A673 (cell line): ENCODE measurements around the gene CPEB2. TPM values are rescaled to one million over a fixed set of nuclear protein-coding genes. Genes with fewer than 3 reads are reported as not detected.

Source experiments
- BruUV-seq: library from RNA; stranded (reverse); fragments of 400-500 nt; replicated peaks from 2 replicates; lab custom pipeline; 2021; lab: Mats Ljungman, UMichigan
- CTCF ChIA-PET: fragments of 300-600 bp; sonication (Branson Sonifier 250); formaldehyde crosslinking; loops from one replicate; lab custom pipeline; 2022; ENCODE audit warnings: antibody characterized with exemption; lab: Charles Lee
- POLR2A ChIA-PET: fragments of 300-600 bp; sonication (Branson Sonifier 250); formaldehyde crosslinking; loops from one replicate; lab custom pipeline; 2022; ENCODE audit warnings: antibody characterized with exemption; ENCODE audit not compliant: low non-redundant PET; lab: Charles Lee
- DNase-seq: peaks from one replicate; pipeline ENCODE4 v3.0.0-alpha.2; 2015; ENCODE audit warnings: low spot score
- H3K27ac ChIP-seq: fragments of 200-600 bp; sonication (generic); 2 replicates; pipeline ENCODE4 v1.5.1; 2016; ENCODE audit warnings: mixed run types, low read depth, mild to moderate bottlenecking, mixed read lengths, antibody characterized with exemption, low read length; ENCODE audit not compliant: poor library complexity, severe bottlenecking
- H3K27me3 ChIP-seq: fragments of 200-600 bp; sonication (generic); replicated peaks from 2 replicates; pipeline ENCODE4 v1.6.1; 2017; ENCODE audit warnings: mixed run types, low read depth, mild to moderate bottlenecking, mixed read lengths, antibody characterized with exemption, low read length; ENCODE audit not compliant: insufficient read depth, poor library complexity
- H3K36me3 ChIP-seq: fragments of 200-600 bp; sonication (generic); 2 replicates; pipeline ENCODE4 v1.6.1; 2016; ENCODE audit warnings: mixed run types, mild to moderate bottlenecking, mixed read lengths, antibody characterized with exemption, low read length; ENCODE audit not compliant: insufficient read depth, poor library complexity, severe bottlenecking
- H3K4me1 ChIP-seq: fragments of 200-600 bp; sonication (generic); 2 replicates; pipeline ENCODE4 v1.6.1; 2017; ENCODE audit warnings: mixed run types, mild to moderate bottlenecking, mixed read lengths, antibody characterized with exemption, low read length; ENCODE audit not compliant: insufficient read depth, poor library complexity, severe bottlenecking
- H3K4me3 ChIP-seq: fragments of 200-600 bp; sonication (generic); 2 replicates; pipeline ENCODE4 v1.5.1; 2016; ENCODE audit warnings: low read depth, mixed run types, mild to moderate bottlenecking, mixed read lengths, low read length; ENCODE audit not compliant: poor library complexity, severe bottlenecking
- H3K9me3 ChIP-seq: fragments of 200-600 bp; sonication (generic); 2 replicates; pipeline ENCODE4 v1.6.1; 2016; ENCODE audit warnings: mixed run types, low read depth, mild to moderate bottlenecking, mixed read lengths, antibody characterized with exemption, low read length; ENCODE audit not compliant: poor library complexity, severe bottlenecking
- EZH2 ChIP-seq: fragments of 200-600 bp; sonication (generic); IDR thresholded peaks from 2 replicates; pipeline ENCODE4 v1.6.1; 2017; ENCODE audit warnings: borderline replicate concordance, low read depth, mild to moderate bottlenecking, mixed read lengths, antibody characterized with exemption, low read length; ENCODE audit not compliant: poor library complexity, severe bottlenecking
- intact Hi-C: fragments of 100-400 bp; cut with micrococcal nuclease; formaldehyde crosslinking; loops from one replicate; pipeline ENCODE4 v1.10.0; 2022; ENCODE audit not compliant: unreplicated experiment
- total RNA-seq: library from RNA; stranded (reverse); gene quantifications from 2 replicates; pipeline ENCODE4 v1.2.3, GENCODE V29; 2021
- TF ChIP-seq, protein P1 (sequence below): fragments of 300-800, 200-600 bp; sonication (generic); conservative IDR thresholded peaks from 2 replicates; pipeline ENCODE4 v1.5.1; 2017; ENCODE audit warnings: low read depth, mild to moderate bottlenecking, antibody characterized with exemption, low read length, moderate library complexity, mixed read lengths

Gene CPEB2
- total RNA-seq, 1 experiment from 2014 or later = 75.5 TPM

GRCh38 chr4:14987054-14987453 lies 15.2 kb upstream of the CPEB2 start:
- H3K27me3 ChIP-seq = no peaks in the 10 kb centered on the region
- H3K36me3 ChIP-seq = no peaks in the 10 kb centered on the region
- no peaks in the 10 kb centered on the region for H3K4me1 ChIP-seq
- no peak overlapping the region for H3K4me3 ChIP-seq
- H3K9me3 ChIP-seq = no peaks in the 10 kb centered on the region
- BruUV-seq = no TSS peak
- intact Hi-C loops = no loop called here
- DNase-seq = no peak
- TF ChIP-seq EZH2 = no peak
- TF ChIP-seq, protein P1, sequence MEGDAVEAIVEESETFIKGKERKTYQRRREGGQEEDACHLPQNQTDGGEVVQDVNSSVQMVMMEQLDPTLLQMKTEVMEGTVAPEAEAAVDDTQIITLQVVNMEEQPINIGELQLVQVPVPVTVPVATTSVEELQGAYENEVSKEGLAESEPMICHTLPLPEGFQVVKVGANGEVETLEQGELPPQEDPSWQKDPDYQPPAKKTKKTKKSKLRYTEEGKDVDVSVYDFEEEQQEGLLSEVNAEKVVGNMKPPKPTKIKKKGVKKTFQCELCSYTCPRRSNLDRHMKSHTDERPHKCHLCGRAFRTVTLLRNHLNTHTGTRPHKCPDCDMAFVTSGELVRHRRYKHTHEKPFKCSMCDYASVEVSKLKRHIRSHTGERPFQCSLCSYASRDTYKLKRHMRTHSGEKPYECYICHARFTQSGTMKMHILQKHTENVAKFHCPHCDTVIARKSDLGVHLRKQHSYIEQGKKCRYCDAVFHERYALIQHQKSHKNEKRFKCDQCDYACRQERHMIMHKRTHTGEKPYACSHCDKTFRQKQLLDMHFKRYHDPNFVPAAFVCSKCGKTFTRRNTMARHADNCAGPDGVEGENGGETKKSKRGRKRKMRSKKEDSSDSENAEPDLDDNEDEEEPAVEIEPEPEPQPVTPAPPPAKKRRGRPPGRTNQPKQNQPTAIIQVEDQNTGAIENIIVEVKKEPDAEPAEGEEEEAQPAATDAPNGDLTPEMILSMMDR = no peak
- no peak overlapping the region for H3K27ac ChIP-seq
- ChIA-PET CTCF (no interaction called here), POLR2A (no interaction called here)

- no peaks in the 10 kb centered on the region for H3K9me3 ChIP-seq
- no peaks in the 10 kb centered on the region for H3K36me3 ChIP-seq
- no peak for TF ChIP-seq EZH2
- TF ChIP-seq, protein P1 = no peak
- H3K4me3 ChIP-seq = no peak overlapping the region
- no peaks in the 10 kb centered on the region for H3K27me3 ChIP-seq
- ChIA-PET POLR2A (interaction anchor here (0.6 kb wide), 1 partner anchor 321 kb away, joined by 6 read pairs; no protein-coding TSS in a partner anchor), CTCF (no interaction called here)
- no TSS peak for BruUV-seq
- DNase-seq = no peak
- H3K27ac ChIP-seq = no peak overlapping the region
- no peaks in the 10 kb centered on the region for H3K4me1 ChIP-seq
- intact Hi-C loops = no loop called here
Measured at GRCh38 chr4:14990484-14990883, 11.8 kb upstream of the CPEB2 start.

DNA sequence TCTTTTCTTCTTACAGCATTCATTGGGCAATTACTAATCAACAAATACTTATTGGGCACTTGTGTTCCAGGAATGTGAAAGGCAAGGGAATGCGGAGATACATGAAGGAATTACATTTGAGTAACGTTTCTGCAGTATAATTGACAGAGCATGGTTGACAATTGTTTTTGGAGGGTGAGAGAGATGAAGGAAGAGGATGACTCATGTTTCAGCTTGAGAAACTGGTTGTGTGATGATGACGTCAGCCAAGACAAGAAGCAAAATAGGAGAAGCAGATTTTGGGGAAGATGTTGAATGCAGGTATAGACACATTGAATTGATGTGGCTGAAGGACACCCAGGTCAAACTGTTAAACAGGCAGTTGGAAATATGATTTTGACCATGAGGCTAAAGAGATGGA lies 8.0 kb upstream of the CPEB2 start:
- Histone ChIP-seq H3K4me1 (peaks cover 2% of the 10 kb centered on the region), H3K4me3 (no peak overlapping the region), H3K36me3 (no peaks in the 10 kb centered on the region), H3K27me3 (no peaks in the 10 kb centered on the region), H3K27ac (no peak overlapping the region), H3K9me3 (peaks cover 10% of the 10 kb centered on the region)
- POLR2A ChIA-PET = no interaction called here
- TF ChIP-seq, protein P1 = no peak
- TF ChIP-seq EZH2 = no peak
- intact Hi-C loops = no loop called here
- CTCF ChIA-PET = no interaction called here
- DNase-seq = peak; percentile 18
- BruUV-seq = no TSS peak
